Body of pancreas (tissue), 4 donors: Measurements from ENCODE around the gene NFILZ. TPM values are rescaled to one million over a fixed set of nuclear protein-coding genes. Genes with fewer than 3 reads are reported as not detected.
A peak's percentile ranks its signal among the peaks of the same experiment; 100 is the strongest.
"Not testable (repeated sequence)": the region's sequence is repeated elsewhere in the genome, so short reads cannot be mapped to it uniquely, and the experiment has no call there.

Experiments used
- ATAC-seq: fragments of 150-250 bp; one replicate; pipeline ENCODE4 v1.9.1; 2016
- DNase-seq, 4 donors: peaks; one replicate each; pipeline ENCODE4 v3.0.0-alpha.2; 2019
- H3K27ac ChIP-seq, 4 donors: fragments of 200-600 bp; sonication (generic); 1 replicate in 3 of 4; 2 replicates in 1 of 4; pipeline versions ENCODE4 v1.5.1 to v1.6.1; 2016 to 2019; ENCODE audit warnings: mild to moderate bottlenecking in 1 of 4, mixed read lengths in 1 of 4, moderate library complexity in 1 of 4
- H3K27me3 ChIP-seq, 2 donors: fragments of 200-600 bp; sonication (generic); one replicate each; pipeline ENCODE4 v1.6.0; 2016; ENCODE audit warnings: mild to moderate bottlenecking in 1 of 2
- H3K36me3 ChIP-seq, 2 donors: fragments of 200-600 bp; sonication (generic); replicated peaks in 1 of 2; 2 replicates each; pipeline ENCODE4 v1.5.1; 2016; ENCODE audit warnings: low read depth in 2 of 2; ENCODE audit not compliant: insufficient read depth in 1 of 2
- H3K4me1 ChIP-seq: fragments of 200-600 bp; sonication (generic); one replicate; pipeline ENCODE4 v1.6.0; 2016
- H3K4me3 ChIP-seq, 2 donors: fragments of 200-600 bp; sonication (generic); 1 replicate in 1 of 2; 2 replicates in 1 of 2; pipeline ENCODE4 v1.5.1; 2016 to 2019
- H3K9me3 ChIP-seq, 3 donors: fragments of 200-600 bp; sonication (generic); 1 replicate in 2 of 3; 2 replicates in 1 of 3; pipeline ENCODE4 v1.5.1; 2016
- CTCF ChIP-seq, 7 experiments: fragments of 450-650 bp in 4 of 7; fragments of 200-600 bp in 3 of 7; sonication (generic) in 3 of 7; IDR thresholded peaks; one replicate each; pipeline ENCODE4 v1.5.1; 2016 to 2019; ENCODE audit warnings: antibody characterized with exemption in 7 of 7
- POLR2A ChIP-seq, 3 donors: fragments of 450-650 bp; IDR thresholded peaks; one replicate each; pipeline ENCODE4 v1.6.1; 2016; ENCODE audit warnings: antibody characterized with exemption in 3 of 3, mild to moderate bottlenecking in 2 of 3
- WGBS, 2 donors: methylation state at CpG; one replicate each; pipeline ENCODE4 v1.1.5; 2017; 5-methylcytosine and 5-hydroxymethylcytosine counted together
- intact Hi-C: fragments of 100-400 bp; cut with DNase I; formaldehyde crosslinking; loops from one replicate; pipeline ENCODE4 v1.15.1; 2023
- total RNA-seq, 2 donors: library from RNA; depleted of rRNA; stranded (reverse); fragments of >200 nt; gene quantifications; one replicate each; pipeline ENCODE4 v1.1.0, GENCODE V29; 2016

Gene NFILZ
- total RNA-seq, 2 donors from 2014 or later = not detected

DNA sequence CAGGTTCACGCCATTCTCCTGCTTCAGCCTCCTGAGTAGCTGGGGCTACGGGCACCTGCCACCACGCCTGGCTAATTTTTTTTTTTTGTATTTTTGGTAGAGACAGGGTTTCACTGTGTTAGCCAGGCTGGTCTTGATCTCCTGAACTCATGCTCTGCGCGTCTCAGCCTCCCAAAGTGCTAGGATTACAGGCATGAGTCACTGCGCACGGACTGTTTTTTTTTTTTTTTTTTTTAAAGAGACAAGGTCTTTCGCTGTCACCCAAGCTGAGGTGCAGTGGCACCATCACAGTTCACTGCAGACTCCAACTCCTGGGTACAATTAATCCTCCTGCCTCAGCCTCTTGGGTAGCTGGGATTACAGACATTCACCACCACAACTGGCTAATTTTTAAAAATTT lies 11.7 kb upstream of the NFILZ start:
- no peaks in the 10 kb centered on the region for H3K9me3 ChIP-seq
- H3K36me3 ChIP-seq = no peaks in the 10 kb centered on the region
- H3K4me1 ChIP-seq = no peaks in the 10 kb centered on the region
- no peak overlapping the region for H3K27ac ChIP-seq
- no peak overlapping the region for H3K4me3 ChIP-seq
- WGBS, 2 donors = 61 to 71% methylated on average over 8 of the region's 8 CpGs
- ATAC-seq = no peak
- intact Hi-C loops = no loop called here
- DNase-seq = no peak
- no peaks in the 10 kb centered on the region for H3K27me3 ChIP-seq
- TF ChIP-seq CTCF (IDR thresholded peaks at IDR 0.05) (no peak), POLR2A (IDR thresholded peaks at IDR 0.05) (no peak)

DNA sequence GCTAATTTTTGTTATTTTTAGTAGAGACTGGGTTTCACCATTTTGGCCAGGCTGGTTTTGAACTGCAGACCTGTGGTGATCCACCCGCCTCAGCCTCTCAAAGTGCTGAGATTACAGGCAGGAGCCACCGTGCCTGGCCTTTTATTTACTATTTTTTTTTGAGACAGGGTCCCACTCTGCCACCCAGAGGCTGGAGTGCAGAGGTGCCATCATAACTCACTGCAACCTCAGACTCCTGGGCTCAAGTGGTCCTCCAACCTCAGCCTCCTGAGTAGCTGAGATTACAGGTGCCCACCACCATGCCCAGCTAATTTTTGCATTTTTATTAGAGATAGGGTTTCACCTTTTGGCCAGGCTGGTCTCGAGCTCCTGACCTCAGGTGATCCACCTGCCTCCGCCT lies 7.5 kb upstream of the NFILZ start:
- H3K9me3 ChIP-seq, H3K27ac ChIP-seq, H3K4me1 ChIP-seq, ATAC-seq, H3K36me3 ChIP-seq, DNase-seq, intact Hi-C loops, H3K4me3 ChIP-seq, H3K27me3 ChIP-seq: not testable (repeated sequence)
- whole genome bisulfite sequencing, 2 donors = 47 to 60% methylated on average over 4 of the region's 4 CpGs

DNA sequence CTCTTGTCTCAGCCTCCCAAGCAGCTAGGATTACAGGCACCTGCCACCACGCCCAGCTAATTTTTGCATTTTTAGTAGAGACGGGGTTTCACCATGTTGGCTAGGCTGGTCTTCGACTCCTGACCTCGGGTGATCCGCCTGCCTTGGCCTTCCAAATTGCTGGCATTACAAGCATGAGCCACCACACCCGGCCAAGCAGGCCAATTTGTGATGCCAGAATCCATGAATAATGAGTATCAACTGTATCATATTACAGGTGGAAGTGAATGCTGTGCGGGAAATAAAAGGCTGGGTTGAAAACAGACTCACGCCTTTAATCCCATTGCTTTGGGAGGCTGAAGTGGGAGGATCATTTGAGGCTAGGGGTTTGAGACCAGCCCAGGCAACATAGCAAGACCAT lies 3.6 kb upstream of the NFILZ start:
- no peak overlapping the region for H3K27ac ChIP-seq
- no peak for TF ChIP-seq POLR2A (IDR thresholded peaks at IDR 0.05)
- TF ChIP-seq CTCF (IDR thresholded peaks at IDR 0.05) = no peak
- ATAC-seq (no peak), DNase-seq (no peak)
- H3K27me3 ChIP-seq = no peaks in the 10 kb centered on the region
- intact Hi-C loops = no loop called here
- WGBS, 2 donors = 43 to 65% methylated on average over 7 to 8 of the region's 8 CpGs
- H3K36me3 ChIP-seq = no peaks in the 10 kb centered on the region
- peaks cover 8% of the 10 kb centered on the region for H3K4me1 ChIP-seq
- H3K9me3 ChIP-seq = peaks cover 0 to 4% (median 0%) of the 10 kb centered on the region in 3 donors
- H3K4me3 ChIP-seq = no peak overlapping the region

DNA sequence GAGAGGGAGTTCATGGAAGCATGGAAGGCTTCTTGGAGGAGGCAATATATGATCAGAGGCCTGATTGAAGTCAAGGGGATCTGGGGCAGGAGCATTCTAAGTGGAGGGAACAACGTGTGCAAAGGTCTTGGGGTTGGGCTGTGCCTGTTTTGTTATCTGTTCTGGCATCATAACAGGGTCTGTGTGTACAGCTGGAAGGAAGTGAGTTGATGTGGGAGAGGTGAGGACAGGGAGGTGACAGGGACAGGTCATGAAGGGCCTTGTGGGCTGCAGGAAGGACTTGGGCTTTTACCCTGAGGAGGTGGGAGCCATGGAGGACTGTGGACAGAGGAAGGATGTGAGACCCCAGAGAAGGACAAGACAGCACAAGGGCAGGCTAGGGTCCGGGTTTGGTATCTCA lies 1.2 kb upstream of the NFILZ start:
- Histone ChIP-seq H3K27me3 (no peaks in the 10 kb centered on the region), H3K4me1 (peaks cover 8% of the 10 kb centered on the region), H3K4me3 (no peak overlapping the region), H3K27ac (no peak overlapping the region), H3K9me3 (peaks cover 0 to 4% (median 0%) of the 10 kb centered on the region in 3 donors), H3K36me3 (no peaks in the 10 kb centered on the region)
- intact Hi-C loops = no loop called here
- no peak for DNase-seq
- 63 to 68% methylated on average over 2 of the region's 2 CpGs for WGBS, 2 donors
- no peak for TF ChIP-seq CTCF (IDR thresholded peaks at IDR 0.05)
- TF ChIP-seq POLR2A (IDR thresholded peaks at IDR 0.05) = no peak
- no peak for ATAC-seq

DNA sequence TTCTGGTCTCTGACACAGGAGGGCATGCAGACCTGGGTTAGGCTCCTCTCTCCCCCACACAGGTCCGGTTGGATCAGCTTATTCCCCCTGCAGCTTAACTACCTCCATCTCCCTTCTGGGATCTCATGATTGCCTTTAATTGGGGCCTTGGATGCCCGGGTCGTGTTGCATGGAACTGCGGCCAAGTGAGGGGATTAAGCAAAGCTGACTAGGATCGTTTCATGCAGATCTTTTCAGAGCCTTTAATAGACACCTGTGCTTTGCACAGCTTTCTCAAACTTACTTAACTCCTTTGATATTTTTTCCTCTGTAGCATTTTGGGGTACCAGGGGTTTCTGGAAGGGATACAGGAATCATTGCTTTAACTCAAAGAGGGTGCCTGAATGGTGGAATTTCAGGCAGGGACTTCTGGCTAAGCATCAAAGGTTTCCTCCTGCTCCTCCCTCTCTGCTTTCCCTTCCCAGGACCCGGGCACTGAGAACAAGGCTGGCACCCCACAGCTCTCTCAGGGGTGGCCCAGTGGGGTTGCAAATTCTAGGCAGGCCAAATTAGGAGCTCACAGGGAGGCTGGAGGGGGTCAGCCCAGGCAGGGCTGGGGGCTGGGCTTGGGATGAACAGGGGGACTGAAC lies 477 bp downstream of the NFILZ start:
- 31 to 48% methylated on average over 6 of the region's 6 CpGs for WGBS, 2 donors
- ATAC-seq (peak; percentile 5), DNase-seq (no peak)
- intact Hi-C loops = no loop called here
- Histone ChIP-seq H3K36me3 (no peaks in the 10 kb centered on the region), H3K9me3 (peaks cover 0 to 4% (median 0%) of the 10 kb centered on the region in 3 donors), H3K4me1 (peaks cover 8% of the 10 kb centered on the region), H3K4me3 (no peak overlapping the region), H3K27ac (peak overlapping the region; percentile 72 to 87 (median 81)), H3K27me3 (no peaks in the 10 kb centered on the region)
- TF ChIP-seq POLR2A (IDR thresholded peaks at IDR 0.05) (no peak), CTCF (IDR thresholded peaks at IDR 0.05) (no peak)
